Measurements from ENCODE around the gene TPSAB1.

GRCh38 chr16:1202274-1202673 lies 38.2 kb upstream of the TPSAB1 start:
- TF ChIP-seq NFYB (IDR thresholded peaks at IDR 0.05; ENCODE audit: insufficient read depth, low read depth, low read length) = no peak
- TF ChIP-seq BHLHE40 (IDR thresholded peaks at IDR 0.05; ENCODE audit: borderline replicate concordance in 1 of 2, low read depth in 2 of 2, low read length in 1 of 2) = no peak
- no peak for TF ChIP-seq SMC3 (IDR thresholded peaks at IDR 0.05; ENCODE audit: borderline replicate concordance, low read length)
- no peak for TF ChIP-seq REST (IDR thresholded peaks at IDR 0.05; ENCODE audit: low read depth, low read length)
- no peak for TF ChIP-seq MYB (IDR thresholded peaks at IDR 0.05; ENCODE audit: borderline replicate concordance, low read depth, low read length)
- no peak for TF ChIP-seq CTCF (IDR thresholded peaks at IDR 0.05 in 2 of 3, conservative IDR thresholded peaks at IDR 0.05 in 1 of 3; ENCODE audit: control insufficient read depth in 2 of 3, extremely low read depth in 1 of 3, insufficient read depth in 1 of 3, low read depth in 3 of 3, low read length in 3 of 3)
- TF ChIP-seq RFX5 (IDR thresholded peaks at IDR 0.05; ENCODE audit: low read depth, low read length) = no peak
- TF ChIP-seq YY1 (IDR thresholded peaks at IDR 0.05; ENCODE audit: low read depth, low read length) = no peak
- no peak for TF ChIP-seq POLR2A (IDR thresholded peaks at IDR 0.05; ENCODE audit: low read depth, low read length)
- no peak for TF ChIP-seq DPF2 (IDR thresholded peaks at IDR 0.05)
- TF ChIP-seq KLF5 (IDR thresholded peaks at IDR 0.05; ENCODE audit: partially characterized antibody) = no peak
- TF ChIP-seq EP300 (IDR thresholded peaks at IDR 0.05; ENCODE audit: borderline replicate concordance in 1 of 2, control insufficient read depth in 1 of 2, low read depth in 2 of 2, low read length in 2 of 2) = no peak

Data from GM12878 (cell line).